GM19438 (cell line): ENCODE measurements around the gene MTA3.

Experiments
- ATAC-seq: cut with Tn5 transposase; IDR thresholded peaks from one replicate; pipeline ENCODE4 v1.9.1; 2021; ENCODE audit warnings: low read depth; ENCODE audit not compliant: unreplicated experiment

Gene MTA3

DNA sequence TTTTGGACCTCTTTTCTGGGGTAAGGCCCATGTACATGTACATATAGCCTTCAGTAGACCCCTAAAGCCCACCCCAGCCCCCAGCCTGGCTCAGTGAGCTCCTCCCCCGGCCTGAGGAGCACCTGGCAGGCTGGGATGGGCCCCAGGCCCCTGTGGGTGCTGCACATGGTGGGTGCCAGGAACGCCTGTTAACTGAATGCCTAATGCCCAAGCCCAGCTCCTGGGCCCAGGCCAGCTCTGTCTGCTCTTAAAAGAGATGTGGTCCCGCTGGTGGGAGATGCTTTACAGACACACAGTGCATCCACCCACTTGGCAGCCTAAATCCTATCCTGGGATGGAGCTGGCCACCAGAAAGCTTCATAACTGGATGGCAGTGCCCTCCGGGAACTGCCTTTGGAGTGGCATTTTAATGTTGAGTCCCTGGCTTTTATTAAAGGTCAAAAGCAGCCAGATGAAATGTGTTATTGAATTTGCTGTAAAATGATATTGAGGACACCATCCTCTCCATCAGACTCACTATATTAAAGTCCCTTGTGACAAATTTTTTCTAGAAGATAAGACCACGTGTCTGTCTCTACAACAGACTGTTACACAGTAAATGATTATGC lies 203.2 kb downstream of the MTA3 start:
- no peak for ATAC-seq

- ATAC-seq: no peak
Measured at GRCh38 chr2:42775186-42775585, 206.8 kb downstream of the MTA3 start.

DNA sequence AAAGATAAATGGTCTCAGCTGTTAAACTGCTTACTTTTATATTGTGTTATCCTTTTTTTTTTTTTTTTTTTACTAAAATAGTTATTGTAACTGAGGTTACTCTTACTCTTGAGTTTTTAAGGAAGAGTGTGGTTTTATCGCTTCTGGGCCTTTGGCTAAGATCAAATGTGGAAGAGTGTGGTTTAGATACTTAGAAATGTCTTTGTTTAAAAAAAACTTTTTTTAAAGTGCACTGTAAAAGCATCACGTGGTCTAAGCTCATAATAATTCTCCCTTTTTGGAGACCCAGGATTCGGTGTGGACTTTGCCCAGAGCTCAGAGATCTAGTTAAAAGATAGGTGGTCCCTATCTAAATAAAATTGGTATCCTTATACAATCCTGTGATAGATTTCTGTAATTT lies 207.4 kb downstream of the MTA3 start:
- ATAC-seq: no peak

GRCh38 chr2:42777883-42778805 lies 209.7 kb downstream of the MTA3 start:
- no peak for ATAC-seq

GRCh38 chr2:42781181-42781580 lies 212.7 kb downstream of the MTA3 start:
- ATAC-seq: no peak

DNA sequence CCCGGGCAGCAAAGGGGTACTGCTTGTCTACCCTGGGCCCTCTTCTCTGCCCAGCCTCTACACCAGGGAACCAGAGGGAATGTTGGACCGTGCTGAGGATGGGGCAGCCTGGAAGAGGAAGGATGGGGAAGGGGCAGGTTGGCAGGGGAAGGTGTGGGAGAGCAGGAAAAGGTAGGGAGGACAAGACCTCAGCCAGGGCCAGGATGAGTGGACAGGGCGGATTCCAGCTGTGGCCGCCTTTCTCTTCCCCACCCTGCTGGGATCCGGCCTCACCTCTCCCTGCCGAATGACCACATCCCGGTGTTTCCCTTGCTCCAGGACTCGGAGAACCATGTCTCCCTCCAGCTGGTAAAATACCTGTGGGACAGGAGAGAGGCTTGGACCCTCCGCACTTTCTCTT lies 215.1 kb downstream of the MTA3 start:
- ATAC-seq: no peak

- ATAC-seq: no peak
Measured at GRCh38 chr2:42784204-42784880, 215.9 kb downstream of the MTA3 start.

DNA sequence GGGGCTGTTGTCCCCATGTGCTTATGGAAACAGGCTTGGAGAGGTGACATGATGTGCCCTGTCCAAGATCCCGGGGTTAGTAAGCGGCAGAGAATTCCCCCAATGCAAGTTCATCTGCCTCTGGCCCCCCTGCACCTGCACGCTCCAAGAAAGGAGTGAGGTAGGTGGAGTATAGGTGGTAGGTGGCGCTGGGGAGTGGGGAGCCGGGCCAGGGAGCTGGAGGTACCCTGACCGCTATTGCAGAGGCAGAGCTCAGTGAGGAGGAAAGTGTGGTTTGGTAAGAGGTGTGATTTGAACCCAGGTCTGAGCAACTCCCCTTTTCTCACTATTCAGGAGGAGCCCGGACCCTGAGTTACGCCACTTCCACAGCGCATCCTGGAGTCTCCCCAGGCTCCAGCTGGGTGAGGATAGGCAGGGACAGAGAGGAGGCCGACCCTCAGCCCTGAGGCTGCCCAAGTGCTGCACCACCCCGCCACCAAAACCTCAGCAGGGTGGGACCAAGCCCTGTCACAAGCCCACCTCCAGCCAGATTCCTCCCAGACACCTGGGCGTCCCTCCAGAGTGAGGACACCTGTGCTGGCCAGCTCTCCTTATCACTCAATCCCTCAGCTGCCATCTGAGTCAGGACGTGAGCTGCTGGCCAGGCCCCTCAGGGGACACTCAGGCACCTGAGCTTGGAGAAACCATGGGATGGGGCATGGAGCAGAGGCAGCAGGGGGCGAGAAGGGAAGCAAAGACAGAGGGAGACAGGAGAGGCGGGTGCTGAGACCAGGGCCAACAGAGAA lies 218.3 kb downstream of the MTA3 start:
- no peak for ATAC-seq

GRCh38 chr2:42787424-42787787 lies 219.0 kb downstream of the MTA3 start:
- no peak for ATAC-seq

DNA sequence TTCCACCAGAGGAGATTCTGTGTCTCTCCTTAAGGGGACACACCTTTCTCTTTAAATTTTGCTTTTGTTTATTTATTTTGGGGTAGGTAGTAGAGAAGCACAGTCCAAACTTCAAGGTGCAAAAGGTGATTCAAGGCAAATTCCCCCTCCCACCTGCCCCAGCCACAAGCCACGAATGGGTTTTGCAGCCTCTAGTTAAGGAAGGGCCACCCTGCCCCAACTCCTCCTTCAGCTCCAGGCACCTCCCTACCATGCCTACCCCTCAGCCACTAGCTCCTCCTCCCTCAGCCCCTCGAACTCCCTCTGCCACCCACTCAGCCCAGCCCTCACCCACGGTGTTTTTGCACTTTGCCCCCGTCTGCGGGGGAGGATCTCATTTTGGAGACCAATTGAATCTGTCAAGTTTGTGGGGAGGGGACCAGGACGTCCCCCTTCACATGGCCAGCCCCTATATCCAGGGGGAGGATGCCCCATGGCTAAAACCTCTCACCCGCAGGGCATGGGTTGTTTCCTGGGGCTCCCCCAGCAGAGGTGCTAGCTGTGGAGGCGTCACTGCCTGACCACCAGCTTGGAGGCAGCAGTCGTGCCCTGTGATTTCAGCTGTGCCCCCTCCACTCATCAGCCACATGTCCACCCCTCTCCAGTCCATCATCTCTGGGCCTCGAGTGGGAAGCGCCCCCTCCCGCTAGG lies 219.5 kb downstream of the MTA3 start:
- ATAC-seq: no peak

DNA sequence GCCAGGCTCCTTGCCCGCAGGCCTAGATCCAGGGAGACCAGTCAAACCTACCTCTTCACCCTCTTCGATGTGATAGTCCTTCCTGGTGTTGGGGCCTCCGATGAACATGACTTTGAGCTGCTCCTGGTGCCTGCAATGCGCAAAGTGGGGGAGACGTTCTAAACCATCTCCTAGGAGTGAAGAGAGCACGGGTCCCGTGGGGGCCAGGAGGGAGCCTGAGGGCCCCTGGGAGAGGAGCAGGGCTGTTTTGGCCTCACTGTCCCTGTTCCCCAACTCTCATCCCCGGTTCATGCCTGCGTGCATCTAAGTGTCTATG lies 220.0 kb downstream of the MTA3 start:
- ATAC-seq: no peak

DNA sequence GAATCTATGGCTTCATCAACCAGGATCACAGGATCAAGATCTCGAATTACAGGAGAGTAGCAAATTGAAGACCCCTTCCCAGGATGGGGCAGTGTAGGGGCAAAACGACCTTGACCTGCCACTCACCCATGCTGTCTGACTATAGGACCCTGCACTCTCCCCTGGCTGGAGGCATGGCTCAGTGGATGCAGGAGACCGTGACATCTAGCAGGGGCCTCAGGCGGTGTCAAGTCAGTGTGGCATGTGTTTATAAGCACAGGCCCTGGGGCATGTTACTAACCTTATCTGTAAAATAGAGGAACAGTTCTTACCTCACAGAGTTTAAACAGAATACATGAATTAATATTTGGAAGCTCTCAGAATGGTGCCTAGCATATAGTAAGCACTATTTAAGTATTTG lies 220.4 kb downstream of the MTA3 start:
- ATAC-seq: no peak

- no peak for ATAC-seq
Measured at GRCh38 chr2:42789751-42790150, 221.3 kb downstream of the MTA3 start.

GRCh38 chr2:42791606-42792005 lies 223.2 kb downstream of the MTA3 start:
- ATAC-seq: no peak

- ATAC-seq: peak; percentile 36
Measured at GRCh38 chr2:42792087-42792582, 223.7 kb downstream of the MTA3 start.

DNA sequence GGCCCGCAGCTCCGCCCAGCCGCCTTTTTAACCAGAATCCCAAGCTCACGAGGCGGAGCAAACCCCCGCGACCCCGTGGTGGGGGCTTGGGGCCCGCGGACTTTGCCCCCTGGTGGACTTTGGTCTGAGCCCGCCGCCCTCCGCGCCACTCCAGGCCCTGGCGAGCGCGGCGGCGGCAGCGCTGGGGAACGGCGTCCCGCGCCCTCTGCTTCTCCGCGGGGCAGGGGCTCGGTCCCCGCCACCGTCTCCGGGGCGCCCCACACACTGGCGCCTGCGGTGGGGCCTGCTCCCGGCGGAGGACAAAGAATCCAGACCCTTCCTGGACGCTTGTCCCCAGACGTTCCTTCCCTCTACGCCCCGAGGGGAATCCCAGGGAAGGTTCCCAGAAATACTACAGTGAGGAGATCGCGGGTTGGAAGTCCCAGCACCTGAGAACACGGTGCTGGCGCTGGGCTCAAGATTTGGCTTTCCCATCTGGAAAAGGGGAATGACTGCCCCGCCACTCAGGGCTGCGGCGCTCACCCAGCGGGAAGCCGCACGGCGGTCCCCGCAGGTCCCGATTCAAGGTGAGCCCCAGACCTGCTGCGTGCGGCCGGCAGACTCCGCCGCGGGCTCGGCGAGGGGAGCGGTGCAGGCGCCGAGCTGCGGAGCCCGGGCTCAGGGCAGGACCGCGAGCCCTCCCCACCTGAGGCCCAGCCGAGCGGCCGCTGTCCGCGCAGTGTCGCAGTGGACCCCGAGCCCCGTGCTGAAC lies 224.3 kb downstream of the MTA3 start, which contains the start of gene HAAO:
HAAO (minus strand) TSS at position 1 of the 751 bp plus-strand sequence. CDS start 47 bp downstream, outside the sequence.
- peak; percentile 37 for ATAC-seq

DNA sequence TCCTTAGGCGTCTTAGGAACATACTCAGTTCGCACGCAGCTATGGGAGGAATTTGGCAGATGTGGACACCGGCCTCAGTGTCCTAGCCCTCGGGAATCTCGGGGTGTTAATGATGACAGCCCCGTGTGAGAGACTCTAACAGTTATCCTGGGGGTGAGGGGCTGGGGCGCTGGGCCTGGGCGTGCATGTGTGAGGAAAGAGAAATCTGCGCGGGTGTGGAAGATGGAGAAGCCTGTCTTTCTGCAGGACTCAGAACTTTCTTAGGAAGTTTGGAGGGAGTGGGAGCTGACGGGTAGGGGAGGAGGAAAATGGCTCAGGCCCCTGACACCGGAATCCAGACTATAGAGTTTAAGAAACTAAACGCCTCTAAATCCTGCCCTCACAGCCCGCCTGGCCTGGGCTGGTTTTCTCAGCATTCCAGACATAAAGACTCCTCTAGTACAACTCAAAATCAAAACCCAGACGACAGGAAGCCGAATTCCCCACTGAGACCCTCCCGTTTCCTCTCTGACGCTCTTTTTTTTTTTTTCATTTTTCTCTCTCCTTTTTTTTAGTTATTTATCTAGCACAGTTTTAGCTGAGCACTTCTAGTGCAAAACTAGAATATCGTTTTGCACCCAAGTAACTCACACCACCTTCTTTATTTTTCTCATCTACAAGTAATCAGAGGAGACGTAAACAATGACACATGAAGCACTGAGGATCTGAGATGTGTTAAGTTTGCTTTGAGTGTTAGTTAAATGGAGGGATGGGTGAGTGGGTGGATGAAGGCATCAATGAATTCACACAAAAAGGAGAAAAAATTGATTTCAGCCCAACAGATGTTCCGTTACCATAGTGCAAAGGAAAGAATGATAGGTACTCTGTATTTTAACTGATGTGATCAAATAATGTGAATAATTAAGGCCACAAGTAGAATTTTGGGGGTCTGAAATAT lies 225.2 kb downstream of the MTA3 start:
- ATAC-seq: peak; percentile 9
